ENCODE data around the gene GPD1.

GRCh38 chr12:50105913-50106450, 2.2 kb downstream of the GPD1 start:
- TF ChIP-seq CTCF (IDR thresholded peaks at IDR 0.05; ENCODE audit: low read length), result no peak
- no peak for TF ChIP-seq EZH2 (IDR thresholded peaks at IDR 0.05; ENCODE audit: borderline replicate concordance, low read length)
